ENCODE measurements around the gene MRPL1. TPM values are rescaled to one million over a fixed set of nuclear protein-coding genes. Genes with fewer than 3 reads are reported as not detected.

Gene MRPL1
- total and polyA plus RNA-seq, 9 of the 15 experiments (the other 6 are each of a cell fraction or from before 2014, with no cell fraction given) = 38.4 to 75.7 (median 63.7) TPM

- no peaks in the 10 kb centered on the region for H3K27me3 ChIP-seq (ENCODE audit: control insufficient read depth in 2 of 2, insufficient read depth in 2 of 2, low read length in 2 of 2)
- H3K9me1 ChIP-seq (ENCODE audit: control insufficient read depth, insufficient read depth, low read length) = no peaks in the 10 kb centered on the region
- POLR2A ChIA-PET = no interaction called here
- H3K27ac ChIP-seq (ENCODE audit: extremely low read depth, low read depth, low read length) = no peak overlapping the region
- DNase-seq (ENCODE audit: extremely low read depth in 1 of 4, low spot score in 3 of 4) (no peak), FAIRE-seq (peak; percentile 19), ATAC-seq (no peak)
- no peaks in the 10 kb centered on the region for H3K79me2 ChIP-seq (ENCODE audit: control insufficient read depth, insufficient read depth, low read length)
- no peak overlapping the region for H3K4me3 ChIP-seq
- WGBS (ENCODE audit: insufficient coverage, low coverage, missing lambda C conversion rate) = 3% methylated on average over 4 of the region's 4 CpGs
- CTCF ChIA-PET (ENCODE audit: low intra/inter-chr PET ratio) = no interaction called here
- H4K20me1 ChIP-seq (replicated peaks; ENCODE audit: control insufficient read depth, insufficient read depth, low read length) = no peaks in the 10 kb centered on the region
- H2AFZ ChIP-seq (ENCODE audit: low read depth, low read length) = no peak overlapping the region
- in situ Hi-C loops (cut with MboI) = no loop called here
- H3K4me1 ChIP-seq (replicated peaks in 1 of 2; ENCODE audit: control insufficient read depth in 2 of 2, insufficient read depth in 2 of 2, low read length in 2 of 2) = no peaks in the 10 kb centered on the region
- no peaks in the 10 kb centered on the region for H3K9me3 ChIP-seq (replicated peaks; ENCODE audit: control insufficient read depth, insufficient read depth, low read depth, low read length)
- no peak for TF ChIP-seq NKRF (IDR thresholded peaks at IDR 0.05; ENCODE audit: borderline replicate concordance)
- no peak overlapping the region for H3K9ac ChIP-seq (ENCODE audit: insufficient read depth in 1 of 2, low read depth in 2 of 2, low read length in 2 of 2)
- no peak overlapping the region for H3K4me2 ChIP-seq (ENCODE audit: insufficient read depth, low read length)
- intact Hi-C loops (cut with micrococcal nuclease) = no loop called here
- H3K36me3 ChIP-seq (ENCODE audit: control insufficient read depth, insufficient read depth, low read length) = no peaks in the 10 kb centered on the region
- BruUV-seq (replicated peaks) = no TSS peak
Measured at GRCh38 chr4:77834403-77834802, 28.2 kb upstream of the MRPL1 start.

GRCh38 chr4:77843628-77844027 is 19.0 kb upstream of the MRPL1 start:
- no peak overlapping the region for H3K9ac ChIP-seq (ENCODE audit: insufficient read depth in 1 of 2, low read depth in 2 of 2, low read length in 2 of 2)
- no peaks in the 10 kb centered on the region for H3K9me1 ChIP-seq (ENCODE audit: control insufficient read depth, insufficient read depth, low read length)
- H3K4me1 ChIP-seq (replicated peaks in 1 of 2; ENCODE audit: control insufficient read depth in 2 of 2, insufficient read depth in 2 of 2, low read length in 2 of 2) = no peaks in the 10 kb centered on the region
- no peaks in the 10 kb centered on the region for H3K79me2 ChIP-seq (ENCODE audit: control insufficient read depth, insufficient read depth, low read length)
- no peaks in the 10 kb centered on the region for H3K27me3 ChIP-seq (ENCODE audit: control insufficient read depth in 2 of 2, insufficient read depth in 2 of 2, low read length in 2 of 2)
- H3K27ac ChIP-seq (ENCODE audit: extremely low read depth, low read depth, low read length) = no peak overlapping the region
- BruUV-seq (replicated peaks) = no TSS peak
- intact Hi-C loops (cut with micrococcal nuclease) (no loop called here), in situ Hi-C loops (cut with MboI) (no loop called here)
- WGBS (ENCODE audit: insufficient coverage, low coverage, missing lambda C conversion rate) = 0% methylated on average over 1 of the region's 1 CpG
- no peak overlapping the region for H3K4me3 ChIP-seq
- no peak for FAIRE-seq
- no peaks in the 10 kb centered on the region for H4K20me1 ChIP-seq (replicated peaks; ENCODE audit: control insufficient read depth, insufficient read depth, low read length)
- ChIA-PET CTCF (ENCODE audit: low intra/inter-chr PET ratio) (no interaction called here), POLR2A (interaction anchor here (0.6 kb wide), 1 partner anchor 63 kb away, joined by 3 read pairs; no protein-coding TSS in a partner anchor)
- TF ChIP-seq UBTF (IDR thresholded peaks at IDR 0.05; ENCODE audit: borderline replicate concordance in 1 of 2, low read depth in 2 of 2, low read length in 2 of 2) = no peak
- no peak for TF ChIP-seq MED1 (CRISPR knock-in tag; IDR thresholded peaks at IDR 0.05; ENCODE audit: borderline replicate concordance)
- TF ChIP-seq TAF7 (tag; IDR thresholded peaks at IDR 0.05) = no peak
- TF ChIP-seq ZNF197 (CRISPR knock-in tag; IDR thresholded peaks at IDR 0.05; ENCODE audit: low read depth) = no peak
- TF ChIP-seq KLF6 (CRISPR knock-in tag; IDR thresholded peaks at IDR 0.05; ENCODE audit: borderline replicate concordance) = no peak
- H3K4me2 ChIP-seq (ENCODE audit: insufficient read depth, low read length) = no peak overlapping the region
- H2AFZ ChIP-seq (ENCODE audit: low read depth, low read length) = peak overlapping the region; percentile 12; the same call in 1 of the 2 replicates
- DNase-seq (ENCODE audit: extremely low read depth in 1 of 4, low spot score in 3 of 4) = no peak
- no peaks in the 10 kb centered on the region for H3K9me3 ChIP-seq (replicated peaks; ENCODE audit: control insufficient read depth, insufficient read depth, low read depth, low read length)
- no peaks in the 10 kb centered on the region for H3K36me3 ChIP-seq (ENCODE audit: control insufficient read depth, insufficient read depth, low read length)
- ATAC-seq = peak; percentile 46; the same call in 2 of the 3 replicates

Data from K562 (cell line).